GM10248 (cell line): ENCODE results near the gene EBF4.

ENCODE experiments used
- CTCF ChIA-PET: fragments of 300-600 bp; sonication (Branson Sonifier 250); formaldehyde crosslinking; extraction: SDS; loops from one replicate; lab custom pipeline; 2021; ENCODE audit warnings: antibody characterized with exemption; lab: Yijun Ruan, JAX
- POLR2A ChIA-PET: fragments of 350-650 bp; sonication (Branson Sonifier 250); formaldehyde crosslinking; extraction: SDS; loops from one replicate; lab custom pipeline; 2020; ENCODE audit warnings: antibody characterized with exemption; lab: Yijun Ruan, JAX
- DNase-seq: peaks from one replicate; pipeline ENCODE4 v3.0.0; 2012; ENCODE audit errors: extremely low spot score
- TF ChIP-seq, protein P1 (sequence below): IDR thresholded peaks from 2 replicates; pipeline ENCODE4 v1.5.1; 2012; ENCODE audit warnings: mild to moderate bottlenecking, low read depth; ENCODE audit errors: extremely low read depth, missing control alignments, control extremely low read depth

EBF4 gene

GRCh38 chr20:2658414-2659354 lies 33.9 kb upstream of the EBF4 start:
- TF ChIP-seq, protein P1, sequence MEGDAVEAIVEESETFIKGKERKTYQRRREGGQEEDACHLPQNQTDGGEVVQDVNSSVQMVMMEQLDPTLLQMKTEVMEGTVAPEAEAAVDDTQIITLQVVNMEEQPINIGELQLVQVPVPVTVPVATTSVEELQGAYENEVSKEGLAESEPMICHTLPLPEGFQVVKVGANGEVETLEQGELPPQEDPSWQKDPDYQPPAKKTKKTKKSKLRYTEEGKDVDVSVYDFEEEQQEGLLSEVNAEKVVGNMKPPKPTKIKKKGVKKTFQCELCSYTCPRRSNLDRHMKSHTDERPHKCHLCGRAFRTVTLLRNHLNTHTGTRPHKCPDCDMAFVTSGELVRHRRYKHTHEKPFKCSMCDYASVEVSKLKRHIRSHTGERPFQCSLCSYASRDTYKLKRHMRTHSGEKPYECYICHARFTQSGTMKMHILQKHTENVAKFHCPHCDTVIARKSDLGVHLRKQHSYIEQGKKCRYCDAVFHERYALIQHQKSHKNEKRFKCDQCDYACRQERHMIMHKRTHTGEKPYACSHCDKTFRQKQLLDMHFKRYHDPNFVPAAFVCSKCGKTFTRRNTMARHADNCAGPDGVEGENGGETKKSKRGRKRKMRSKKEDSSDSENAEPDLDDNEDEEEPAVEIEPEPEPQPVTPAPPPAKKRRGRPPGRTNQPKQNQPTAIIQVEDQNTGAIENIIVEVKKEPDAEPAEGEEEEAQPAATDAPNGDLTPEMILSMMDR, result no peak
- no peak for DNase-seq
- CTCF ChIA-PET, result no interaction called here
- POLR2A ChIA-PET, result no interaction called here

DNA sequence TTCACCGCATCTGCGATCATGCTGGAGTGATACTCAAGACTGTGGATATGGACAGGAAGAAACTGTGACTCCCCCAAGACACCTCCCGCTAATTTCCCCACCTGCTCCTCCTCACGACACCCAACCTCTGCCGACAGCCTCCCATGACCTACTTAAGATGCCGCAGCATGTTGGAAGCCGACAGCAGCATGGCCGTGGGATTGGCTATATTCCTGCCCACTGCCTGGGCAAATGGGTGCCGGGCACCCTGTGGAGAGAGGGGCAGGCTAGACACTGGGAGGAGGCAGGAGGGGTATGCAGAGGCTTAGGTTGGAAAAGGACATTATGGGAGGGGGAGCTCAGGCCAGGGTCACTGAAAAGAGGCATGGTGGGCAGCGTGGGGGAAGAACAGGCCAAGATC lies 33.0 kb upstream of the EBF4 start:
- TF ChIP-seq, protein P1, result no peak
- POLR2A ChIA-PET, result no interaction called here
- CTCF ChIA-PET, result no interaction called here

DNA sequence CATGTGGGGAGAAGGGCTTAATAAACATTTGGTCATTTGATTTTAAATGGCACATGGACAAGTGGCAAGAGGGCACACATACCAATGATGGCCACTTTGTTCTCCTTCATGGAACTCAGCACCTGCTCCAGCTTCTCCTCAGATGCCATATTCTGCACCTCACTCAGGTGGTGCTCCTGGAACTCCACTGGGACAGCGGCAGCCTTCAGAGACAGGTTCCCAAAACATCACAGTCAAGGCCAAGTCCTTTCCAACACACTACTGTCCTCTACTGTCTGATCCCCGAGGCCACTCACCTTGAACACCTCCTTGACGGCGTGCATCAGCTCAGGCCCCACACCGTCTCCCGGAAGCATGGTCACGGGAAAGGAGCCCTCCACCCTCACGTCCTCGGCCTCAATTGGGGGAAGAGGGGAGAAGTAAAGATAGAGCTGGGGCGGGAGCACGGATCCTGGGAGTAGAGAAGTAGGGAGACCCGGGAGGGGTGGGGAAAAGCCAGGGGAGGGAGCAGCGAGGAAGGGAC lies 29.2 kb upstream of the EBF4 start:
- ChIA-PET POLR2A (interaction anchor here (1.1 to 1.3 kb wide), 3 partner anchors 8 to 193 kb away, joined by 3 to 7 read pairs (median 5); partner anchors contain the start of genes NOP56 and SNRPB), CTCF (interaction anchor here (1.0 to 1.5 kb wide), 4 partner anchors 11 to 141 kb away, joined by 3 to 5 read pairs (median 4); no protein-coding TSS in a partner anchor)
- DNase-seq, result no peak
- TF ChIP-seq, protein P1, result no peak

More for the DNA sequence above, 33.0 kb upstream of the EBF4 start:
- no peak for DNase-seq

DNA sequence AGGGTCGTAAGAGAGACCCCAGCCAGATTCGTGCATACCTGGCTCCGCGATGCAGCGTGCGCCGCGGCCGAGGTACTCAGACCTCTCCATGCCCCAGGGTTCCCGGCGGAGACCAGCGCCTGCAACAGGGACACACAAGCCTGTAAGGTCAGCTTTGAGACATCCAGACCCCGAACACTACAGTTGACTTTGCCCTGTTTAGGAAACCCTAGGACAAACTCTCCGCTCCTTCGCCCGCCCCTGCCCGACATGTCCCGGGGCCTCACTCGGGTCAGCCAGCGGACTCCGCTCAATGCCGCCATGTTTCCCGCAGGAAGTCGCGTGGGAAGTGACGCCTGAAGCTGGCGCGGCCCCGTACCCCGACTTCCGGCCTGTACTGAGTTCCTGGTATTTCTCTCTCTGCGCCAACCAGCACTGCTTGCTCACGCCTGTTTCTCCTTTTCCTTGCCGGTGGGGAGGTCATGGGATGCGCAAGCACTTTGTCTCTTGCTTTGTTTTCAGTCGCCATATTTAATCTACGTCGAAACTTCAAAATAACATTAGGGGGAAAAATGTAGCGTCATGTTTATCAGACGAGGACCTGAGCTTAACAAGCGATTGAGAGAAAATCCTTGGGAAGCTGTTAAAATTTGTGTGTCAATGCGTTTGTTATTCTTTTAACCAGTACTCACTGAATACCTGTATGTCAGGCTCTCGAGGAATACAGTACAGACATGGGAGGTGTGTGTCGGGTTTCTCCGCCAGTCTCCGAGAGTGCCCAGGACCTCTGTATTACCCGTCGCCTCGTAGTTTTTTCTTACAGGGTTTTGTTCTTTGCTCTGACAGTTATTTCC lies 28.5 kb upstream of the EBF4 start, which contains the start of gene IDH3B:
Gene IDH3B, minus strand, starts transcription at position 330 of the 833 bp plus-strand sequence. Its CDS starts 28 bp downstream, at position 302.
- DNase-seq, result peak; percentile 93
- CTCF ChIA-PET, result interaction anchor here (0.9 to 1.5 kb wide), 5 partner anchors 8 to 142 kb away, joined by 3 to 5 read pairs (median 3); no protein-coding TSS in a partner anchor
- TF ChIP-seq, protein P1, result no peak
- POLR2A ChIA-PET, result interaction anchor here (0.7 to 1.3 kb wide), 4 partner anchors 9 to 193 kb away, joined by 3 to 7 read pairs (median 5); partner anchors contain the start of genes NOP56 and SNRPB

GRCh38 chr20:2671977-2672376 lies 20.6 kb upstream of the EBF4 start:
- TF ChIP-seq, protein P1, result no peak
- CTCF ChIA-PET, result interaction anchor here (0.9 to 2.1 kb wide), 3 partner anchors 8 to 16 kb away, joined by 3 to 8 read pairs (median 4); partner anchors contain the start of gene IDH3B
- no peak for DNase-seq
- POLR2A ChIA-PET, result interaction anchor here (1.6 kb wide), 1 partner anchor 20 kb away, joined by 5 read pairs; the partner anchor contains the start of gene NOP56
